ENCODE data around the gene CCNI2.

The CCNI2 gene

GRCh38 chr5:132766020-132766805 lies 19.0 kb downstream of the CCNI2 start:
- DNase-seq: no peak

GRCh38 chr5:132766806-132767055 lies 19.5 kb downstream of the CCNI2 start:
- DNase-seq: no peak

GRCh38 chr5:132767150-132767549 lies 19.9 kb downstream of the CCNI2 start:
- no peak for DNase-seq

DNA sequence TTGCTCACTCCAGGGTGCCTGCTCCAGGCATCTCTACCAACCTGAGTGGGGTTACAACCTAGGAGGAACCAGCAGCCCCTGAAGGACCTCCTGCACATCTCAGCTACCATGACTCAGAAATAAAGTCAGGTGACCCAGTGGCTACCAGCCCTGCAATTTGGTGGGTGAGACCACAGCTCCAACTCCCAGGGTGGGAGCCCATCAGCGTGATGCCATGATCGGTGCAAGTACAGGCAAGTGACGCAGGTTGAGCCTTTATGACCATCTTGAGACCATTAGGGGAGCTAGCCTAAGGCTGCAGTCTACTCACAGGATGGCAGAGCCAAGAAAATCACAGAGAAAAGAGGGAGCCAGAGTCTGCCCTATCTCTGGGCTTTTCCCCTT lies 21.3 kb downstream of the CCNI2 start:
- DNase-seq: no peak

DNA sequence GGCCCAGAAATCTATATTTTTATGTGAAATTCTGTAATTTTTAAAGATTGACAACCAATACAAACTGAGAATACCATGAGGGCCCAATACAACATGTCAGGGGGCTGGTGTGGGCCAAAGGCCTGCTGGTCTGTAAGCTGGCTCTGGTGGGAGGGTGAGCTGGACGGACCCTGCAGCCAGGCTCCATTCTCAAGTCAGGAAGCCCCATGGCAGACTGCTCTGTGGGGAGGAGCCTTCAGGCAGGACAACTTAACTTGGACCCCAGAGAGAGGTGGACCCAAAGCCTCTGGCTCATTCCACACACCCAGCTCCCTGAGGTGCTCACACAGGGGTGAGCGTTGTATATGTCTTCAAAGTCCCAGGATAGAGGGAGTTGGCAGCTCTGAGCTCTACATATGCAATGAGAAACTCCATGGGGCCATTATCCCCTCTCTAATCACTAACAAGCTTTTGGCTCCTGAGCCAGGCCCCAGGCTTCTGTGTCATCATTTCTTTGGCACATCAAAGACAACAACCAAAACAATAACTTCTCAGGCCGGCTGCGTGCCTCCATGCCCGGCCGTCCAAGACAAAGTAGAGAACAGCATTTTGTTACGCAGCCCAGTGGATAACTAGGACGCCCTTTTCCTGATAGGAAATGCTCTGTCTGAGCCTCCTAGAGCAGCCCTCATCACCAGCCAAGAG lies 23.4 kb downstream of the CCNI2 start:
- DNase-seq: no peak

DNA sequence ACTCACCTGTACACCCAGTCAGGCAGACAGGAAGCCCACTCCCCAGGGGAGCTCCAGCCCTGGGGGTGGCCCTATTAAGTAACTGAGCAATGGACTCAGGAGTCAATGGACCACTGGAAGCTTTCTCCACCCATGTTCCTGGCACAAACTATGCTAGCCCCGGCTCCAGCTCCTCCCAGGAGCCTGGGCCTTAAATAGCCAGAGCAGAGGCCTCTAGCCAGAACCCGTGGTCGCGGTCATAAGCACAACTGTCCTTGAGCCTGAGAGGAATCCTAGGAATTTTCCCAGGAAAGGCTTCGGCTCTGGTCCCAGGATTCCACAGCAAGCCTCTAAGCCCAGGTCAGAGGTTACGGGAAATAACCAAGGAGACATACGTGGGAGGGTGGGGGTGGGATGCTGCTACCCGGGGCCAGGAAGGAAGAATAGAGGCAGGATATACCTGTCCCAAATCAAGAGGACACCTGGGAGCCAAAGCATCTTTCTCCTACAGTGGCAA lies 24.3 kb downstream of the CCNI2 start:
- no peak for DNase-seq

- no peak for DNase-seq
Measured at GRCh38 chr5:132772291-132773070, 25.3 kb downstream of the CCNI2 start.

- DNase-seq: no peak
Measured at GRCh38 chr5:132773114-132773513, 25.9 kb downstream of the CCNI2 start.

DNA sequence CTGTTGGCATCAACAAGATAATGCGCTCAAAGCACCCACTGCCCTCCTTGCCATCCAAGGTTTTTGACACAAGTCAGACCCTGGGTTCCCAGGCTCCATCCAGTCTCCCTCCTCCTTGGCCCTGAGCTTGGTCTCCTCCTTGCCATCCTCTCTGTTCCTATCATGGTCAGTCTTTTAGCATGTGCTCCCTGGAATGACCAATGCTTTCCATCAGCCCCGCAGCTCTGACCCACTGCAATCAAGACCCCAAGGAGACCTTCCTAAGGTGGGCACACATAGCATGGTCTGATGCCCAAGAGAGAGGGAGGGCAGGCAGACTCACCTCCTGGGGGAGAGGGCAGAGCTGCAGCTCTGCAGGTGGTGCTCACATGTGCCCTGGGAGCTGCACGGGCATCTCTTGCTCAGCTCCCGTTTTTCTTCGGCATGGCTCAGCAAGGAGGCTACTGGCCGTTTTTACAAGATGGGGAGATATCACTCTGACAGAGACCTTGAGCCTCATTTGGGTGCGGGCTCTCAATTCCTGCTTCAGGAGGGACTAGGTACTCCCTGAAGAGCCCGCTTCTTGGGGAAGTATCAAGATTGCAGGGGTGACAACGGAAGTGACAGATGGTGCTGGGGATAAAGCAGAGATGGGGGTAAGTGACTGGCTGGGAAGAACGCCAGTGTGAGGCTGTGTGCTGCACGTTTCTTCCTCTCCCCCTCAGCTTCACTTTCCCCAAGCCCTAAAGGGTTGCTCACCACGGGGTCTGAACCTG lies 26.6 kb downstream of the CCNI2 start:
- DNase-seq: no peak

- no peak for DNase-seq
Measured at GRCh38 chr5:132774406-132774805, 27.2 kb downstream of the CCNI2 start.

GRCh38 chr5:132774896-132775295 lies 27.7 kb downstream of the CCNI2 start:
- DNase-seq: no peak

DNA sequence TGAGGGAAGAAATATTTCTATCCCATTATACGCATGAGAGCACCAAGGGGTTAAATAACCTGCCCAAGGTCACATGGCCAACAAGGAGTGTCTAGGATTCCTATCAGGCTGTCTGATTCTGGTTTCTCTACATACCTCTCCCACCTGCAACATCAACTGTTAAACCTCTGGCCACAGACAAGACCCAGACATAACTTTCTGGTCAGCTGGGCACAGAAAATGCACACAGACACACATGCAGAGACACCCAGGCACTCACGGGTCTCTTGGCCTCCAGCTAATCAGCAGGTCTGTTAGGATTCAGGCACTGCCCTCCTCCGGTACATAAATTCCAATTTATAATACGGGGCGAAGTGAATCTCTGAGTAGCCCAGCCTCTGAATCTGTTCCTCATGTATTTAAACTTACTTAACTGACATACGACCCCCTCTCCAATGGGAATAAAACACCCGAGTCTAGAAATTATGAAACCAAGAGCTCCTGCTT lies 28.3 kb downstream of the CCNI2 start:
- DNase-seq: no peak

DNA sequence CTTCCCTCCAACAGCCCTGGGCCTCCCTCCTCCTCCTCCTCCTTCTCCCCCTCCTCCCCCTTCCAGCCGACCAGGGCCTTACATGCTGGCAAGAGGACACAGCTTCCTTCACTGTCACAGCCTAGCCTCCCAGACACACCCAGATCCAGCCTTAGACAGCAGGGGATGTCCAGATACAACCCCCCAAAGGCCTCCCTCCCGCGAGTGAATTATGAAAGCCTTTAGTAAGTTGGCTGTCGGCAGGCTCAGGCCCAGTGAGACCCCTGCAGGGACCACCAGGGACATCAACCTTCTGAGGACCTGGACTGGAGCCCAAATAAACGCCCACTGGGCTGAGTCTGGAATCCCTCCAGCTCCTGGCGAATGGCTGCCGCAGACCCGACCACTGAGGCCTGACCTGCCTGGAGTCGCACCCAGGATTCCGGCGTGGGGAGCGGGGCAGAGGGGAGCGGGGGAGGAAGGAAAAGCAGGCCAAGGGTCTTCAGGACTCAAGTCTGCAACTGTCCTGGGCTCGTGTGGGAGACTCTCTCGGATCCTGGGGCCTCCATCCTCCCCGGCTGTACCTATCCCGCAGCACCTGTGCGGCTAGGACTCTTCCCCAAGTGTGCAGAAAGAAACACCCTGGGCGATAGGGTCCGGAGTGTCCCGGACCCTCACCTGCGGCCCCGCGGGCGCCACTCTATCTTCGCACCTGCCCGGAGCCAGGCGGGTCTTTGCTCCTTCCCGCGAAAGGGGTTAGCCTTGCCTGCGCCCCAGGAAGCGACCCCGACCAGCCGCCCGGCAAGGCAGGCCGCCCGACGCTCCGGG lies 29.1 kb downstream of the CCNI2 start:
- DNase-seq: peak; percentile 34

DNA sequence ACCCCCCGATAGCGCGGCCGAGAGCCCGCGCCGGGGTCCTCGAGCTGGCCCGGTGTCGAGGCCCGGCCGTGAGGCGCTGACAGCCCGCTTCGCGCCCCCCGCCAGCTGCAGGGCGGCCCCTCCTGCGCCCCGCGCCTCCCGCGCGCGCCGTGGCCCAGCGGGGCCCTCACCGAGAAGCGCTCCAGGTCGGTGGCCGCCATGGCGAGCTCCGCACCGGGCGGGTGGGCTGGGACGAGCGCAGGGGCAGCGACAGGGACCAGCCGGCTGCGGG lies 29.6 kb downstream of the CCNI2 start:
- DNase-seq: no peak

DNA sequence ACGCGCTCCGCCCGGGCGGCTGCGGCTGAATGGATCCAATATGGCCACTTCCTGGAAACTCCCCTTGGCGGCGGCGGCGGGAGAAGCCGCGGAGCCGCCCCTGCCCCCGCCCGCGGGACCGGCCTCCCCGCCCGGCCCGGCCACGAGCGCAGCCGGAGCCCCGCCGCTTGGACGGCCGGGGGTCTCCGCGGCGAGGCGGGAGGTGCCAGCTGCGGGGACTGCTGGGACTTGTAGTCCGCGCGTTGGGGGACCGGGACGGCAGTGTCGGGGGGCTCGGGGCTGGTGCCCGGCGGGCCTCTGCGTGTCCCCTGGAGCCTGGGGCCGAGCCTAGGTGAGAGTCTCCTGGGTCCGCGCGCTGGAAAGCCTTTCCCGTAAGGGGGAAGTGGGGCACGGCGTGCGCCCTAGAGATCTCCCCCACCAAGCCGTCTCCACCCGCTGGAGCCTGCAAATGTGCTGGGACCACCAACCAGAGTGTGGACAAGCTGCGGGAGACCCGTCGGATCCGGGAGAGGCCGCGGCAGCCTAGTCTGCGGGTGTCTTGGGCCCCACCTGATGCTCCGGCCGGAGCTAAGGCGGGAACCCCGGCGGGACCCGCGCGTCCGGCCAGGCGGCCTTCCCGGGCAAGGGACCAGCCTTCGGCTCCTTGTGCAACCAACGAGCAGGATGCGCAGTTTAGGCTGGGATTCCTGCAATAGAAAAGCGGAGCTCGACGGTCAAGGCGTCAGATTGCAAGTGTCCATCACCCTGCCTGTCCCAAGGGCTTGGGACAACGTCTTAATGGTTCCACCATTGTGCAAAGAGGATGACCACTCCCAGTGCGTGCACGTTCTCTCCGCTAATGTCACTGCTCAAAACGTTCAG lies 30.2 kb downstream of the CCNI2 start, which contains the start of gene SEPTIN8:
SEPTIN8 (minus strand) TSS at position 31 of the 861 bp plus-strand sequence. CDS start 102 bp downstream, outside the sequence.
- peak; percentile 22 for DNase-seq

- no peak for DNase-seq
Measured at GRCh38 chr5:132778129-132778528, 30.9 kb downstream of the CCNI2 start.

- DNase-seq: no peak
Measured at GRCh38 chr5:132778856-132779255, 31.6 kb downstream of the CCNI2 start.

DNA sequence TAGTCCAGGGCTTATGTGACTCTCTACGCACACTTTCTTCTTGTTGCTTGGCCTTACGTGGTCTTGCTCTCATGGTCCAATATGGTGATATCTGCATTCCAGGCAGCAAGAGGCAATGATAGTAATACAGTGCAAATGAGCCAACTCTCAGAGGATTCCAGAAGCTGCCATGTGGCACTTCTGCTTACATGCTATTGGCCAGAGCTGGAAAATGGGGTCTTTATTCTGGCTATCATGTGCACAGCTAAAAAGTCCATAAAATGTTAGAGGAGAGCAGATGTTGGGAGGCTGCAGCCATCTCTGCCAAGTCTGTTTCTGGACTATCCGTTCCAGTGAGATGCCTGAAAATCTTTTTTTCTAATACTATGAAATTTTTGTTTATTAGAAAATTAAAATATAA lies 32.7 kb downstream of the CCNI2 start:
- no peak for DNase-seq

DNA sequence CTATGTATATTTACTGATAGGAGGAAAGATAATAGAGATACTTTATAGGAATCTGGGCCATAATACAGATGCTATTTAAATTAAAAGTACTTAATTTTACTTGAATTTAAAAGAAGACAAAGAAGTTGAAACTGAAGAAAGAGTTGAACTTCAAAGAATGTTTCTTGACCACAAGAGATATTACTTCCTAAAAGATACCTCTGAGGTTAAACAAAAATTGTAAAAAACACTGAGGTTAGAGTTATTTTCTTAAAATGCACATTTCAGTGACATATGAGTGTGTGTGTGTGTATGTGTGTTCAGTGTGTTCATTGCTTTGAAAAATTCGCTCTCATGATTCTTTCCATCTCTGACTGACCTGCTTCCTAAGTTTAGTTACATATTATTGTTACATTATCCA lies 33.4 kb downstream of the CCNI2 start:
- DNase-seq: no peak

DNA sequence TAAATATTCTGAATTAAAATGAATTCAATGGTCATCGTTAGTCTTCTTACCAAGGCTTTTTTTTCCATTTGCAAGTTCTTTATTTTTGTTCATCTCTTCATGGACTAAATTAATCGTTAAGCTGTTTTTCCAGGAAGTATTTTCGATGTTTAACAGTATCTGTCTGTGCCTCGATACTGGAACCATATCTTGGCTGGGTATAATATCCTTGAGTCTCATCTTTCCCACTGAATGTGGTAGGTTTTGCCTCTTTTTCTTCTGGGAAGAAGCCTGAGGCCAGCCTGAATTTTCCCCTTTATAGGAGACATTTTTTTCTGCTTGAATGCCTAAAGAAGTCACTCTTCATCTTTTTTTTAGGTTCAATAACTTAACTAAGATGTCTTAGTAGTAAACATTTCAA lies 33.8 kb downstream of the CCNI2 start:
- DNase-seq: no peak

DNA sequence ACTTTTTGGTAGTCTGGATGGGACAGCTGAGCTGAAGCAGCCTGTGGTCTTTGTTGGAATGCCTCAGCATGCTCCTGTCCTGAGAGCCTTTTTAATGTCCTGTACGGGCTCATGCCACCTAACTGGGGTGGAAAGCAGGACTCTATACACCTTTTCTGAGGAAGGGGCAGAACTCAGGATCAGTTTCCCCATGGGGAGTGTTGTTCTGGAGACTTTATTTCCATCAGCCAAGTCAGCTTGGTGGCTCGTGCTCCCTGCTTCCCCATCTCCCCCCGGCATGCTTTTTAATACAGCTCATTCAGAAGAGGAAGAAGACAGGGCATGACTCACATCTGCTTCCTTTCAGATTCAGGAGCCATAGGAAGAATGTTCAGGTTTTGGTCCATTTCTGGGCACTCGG lies 34.9 kb downstream of the CCNI2 start:
- no peak for DNase-seq

Data from NCI-H345 (cell line).